Body of pancreas (tissue), 4 donors: ENCODE results near the gene STX2. TPM values are rescaled to one million over a fixed set of nuclear protein-coding genes. Genes with fewer than 3 reads are reported as not detected.
A peak's percentile ranks its signal among the peaks of the same experiment; 100 is the strongest.

ENCODE experiments used
- ATAC-seq: fragments of 150-250 bp; one replicate; pipeline ENCODE4 v1.9.1; 2016
- DNase-seq, 4 donors: peaks; one replicate each; pipeline ENCODE4 v3.0.0-alpha.2; 2019
- H3K27ac ChIP-seq, 4 donors: fragments of 200-600 bp; sonication (generic); 1 replicate in 3 of 4; 2 replicates in 1 of 4; pipeline versions ENCODE4 v1.5.1 to v1.6.1; 2016 to 2019; ENCODE audit warnings: mild to moderate bottlenecking in 1 of 4, mixed read lengths in 1 of 4, moderate library complexity in 1 of 4
- H3K27me3 ChIP-seq, 2 donors: fragments of 200-600 bp; sonication (generic); one replicate each; pipeline ENCODE4 v1.6.0; 2016; ENCODE audit warnings: mild to moderate bottlenecking in 1 of 2
- H3K36me3 ChIP-seq, 2 donors: fragments of 200-600 bp; sonication (generic); replicated peaks in 1 of 2; 2 replicates each; pipeline ENCODE4 v1.5.1; 2016; ENCODE audit warnings: low read depth in 2 of 2; ENCODE audit not compliant: insufficient read depth in 1 of 2
- H3K4me1 ChIP-seq: fragments of 200-600 bp; sonication (generic); one replicate; pipeline ENCODE4 v1.6.0; 2016
- H3K4me3 ChIP-seq, 2 donors: fragments of 200-600 bp; sonication (generic); 1 replicate in 1 of 2; 2 replicates in 1 of 2; pipeline ENCODE4 v1.5.1; 2016 to 2019
- H3K9me3 ChIP-seq, 3 donors: fragments of 200-600 bp; sonication (generic); 1 replicate in 2 of 3; 2 replicates in 1 of 3; pipeline ENCODE4 v1.5.1; 2016
- CTCF ChIP-seq, 7 experiments: fragments of 450-650 bp in 4 of 7; fragments of 200-600 bp in 3 of 7; sonication (generic) in 3 of 7; IDR thresholded peaks; one replicate each; pipeline ENCODE4 v1.5.1; 2016 to 2019; ENCODE audit warnings: antibody characterized with exemption in 7 of 7
- POLR2A ChIP-seq, 3 donors: fragments of 450-650 bp; IDR thresholded peaks; one replicate each; pipeline ENCODE4 v1.6.1; 2016; ENCODE audit warnings: antibody characterized with exemption in 3 of 3, mild to moderate bottlenecking in 2 of 3
- WGBS, 2 donors: methylation state at CpG; one replicate each; pipeline ENCODE4 v1.1.5; 2017; 5-methylcytosine and 5-hydroxymethylcytosine counted together
- intact Hi-C: fragments of 100-400 bp; cut with DNase I; formaldehyde crosslinking; loops from one replicate; pipeline ENCODE4 v1.15.1; 2023
- total RNA-seq, 2 donors: library from RNA; depleted of rRNA; stranded (reverse); fragments of >200 nt; gene quantifications; one replicate each; pipeline ENCODE4 v1.1.0, GENCODE V29; 2016

Gene STX2
- total RNA-seq, 2 donors from 2014 or later = 17.1 to 18.8 TPM

GRCh38 chr12:130874696-130875095 is 35.6 kb upstream of the STX2 start:
- intact Hi-C loops = loop anchor here (10.0 kb wide), 1 partner anchor 50 kb away; no protein-coding TSS in a partner anchor
- no peak for TF ChIP-seq POLR2A (IDR thresholded peaks at IDR 0.05)
- no peak for TF ChIP-seq CTCF (IDR thresholded peaks at IDR 0.05)
- H3K9me3 ChIP-seq = no peaks in the 10 kb centered on the region
- peaks cover 4 to 12% of the 10 kb centered on the region in 2 donors for H3K36me3 ChIP-seq
- WGBS, 2 donors = 90 to 95% methylated on average over 10 of the region's 10 CpGs
- peaks cover 27% of the 10 kb centered on the region for H3K4me1 ChIP-seq
- no peak for ATAC-seq
- H3K27ac ChIP-seq = no peak overlapping the region
- H3K27me3 ChIP-seq = no peaks in the 10 kb centered on the region
- no peak for DNase-seq
- H3K4me3 ChIP-seq = no peak overlapping the region

GRCh38 chr12:130873825-130874224 is 34.8 kb upstream of the STX2 start:
- H3K27me3 ChIP-seq = no peaks in the 10 kb centered on the region
- intact Hi-C loops = loop anchor here (10.0 kb wide), 1 partner anchor 49 kb away; no protein-coding TSS in a partner anchor
- DNase-seq (no peak), ATAC-seq (no peak)
- no peak overlapping the region for H3K27ac ChIP-seq
- peaks cover 4 to 12% of the 10 kb centered on the region in 2 donors for H3K36me3 ChIP-seq
- 86 to 94% methylated on average over 4 of the region's 4 CpGs for WGBS, 2 donors
- TF ChIP-seq POLR2A (IDR thresholded peaks at IDR 0.05) (no peak), CTCF (IDR thresholded peaks at IDR 0.05) (no peak)
- no peaks in the 10 kb centered on the region for H3K9me3 ChIP-seq
- no peak overlapping the region for H3K4me3 ChIP-seq
- H3K4me1 ChIP-seq = peaks cover 27% of the 10 kb centered on the region

- no peak for DNase-seq
- no peaks in the 10 kb centered on the region for H3K27me3 ChIP-seq
- no peaks in the 10 kb centered on the region for H3K9me3 ChIP-seq
- WGBS, 2 donors = 53 to 68% methylated on average over 4 of the region's 4 CpGs
- TF ChIP-seq POLR2A (IDR thresholded peaks at IDR 0.05) = no peak
- TF ChIP-seq CTCF (IDR thresholded peaks at IDR 0.05) = no peak
- no peak for ATAC-seq
- H3K4me3 ChIP-seq = no peak overlapping the region
- peaks cover 4 to 12% of the 10 kb centered on the region in 2 donors for H3K36me3 ChIP-seq
- intact Hi-C loops = loop anchor here (10.0 kb wide), 1 partner anchor 48 kb away; no protein-coding TSS in a partner anchor
- H3K27ac ChIP-seq = no peak overlapping the region
- H3K4me1 ChIP-seq = peaks cover 27% of the 10 kb centered on the region
Observed at GRCh38 chr12:130873106-130873795, 34.2 kb upstream of the STX2 start.

GRCh38 chr12:130872179-130873096 is 33.4 kb upstream of the STX2 start:
- Histone ChIP-seq H3K27ac (peak overlapping the region; percentile 78 to 89 (median 83)), H3K9me3 (no peaks in the 10 kb centered on the region), H3K27me3 (no peaks in the 10 kb centered on the region), H3K4me3 (peak overlapping the region; percentile 23 to 71), H3K36me3 (peaks cover 4 to 12% of the 10 kb centered on the region in 2 donors), H3K4me1 (peaks cover 27% of the 10 kb centered on the region)
- ATAC-seq (peak; percentile 19), DNase-seq (peak; percentile 23 to 41 (median 36))
- intact Hi-C loops = loop anchor here (10.0 kb wide), 1 partner anchor 48 kb away; no protein-coding TSS in a partner anchor
- TF ChIP-seq POLR2A (IDR thresholded peaks at IDR 0.05) = no peak
- no peak for TF ChIP-seq CTCF (IDR thresholded peaks at IDR 0.05)
- WGBS, 2 donors = 3 to 17% methylated on average over 14 to 43 of the region's 79 CpGs
